ENCODE data around the gene LEO1.
A peak's percentile ranks its signal among the peaks of the same experiment; 100 is the strongest.

Gene LEO1

GRCh38 chr15:51982770-51983103, 11.2 kb upstream of the LEO1 start:
- Histone ChIP-seq H4K20me1 (ENCODE audit: insufficient read depth, low read length, poor library complexity, severe bottlenecking) (no peaks in the 10 kb centered on the region), H3K79me2 (ENCODE audit: insufficient read depth, low read length) (no peaks in the 10 kb centered on the region), H3K9me2 (replicated peaks; ENCODE audit: low read depth, low read length) (no peaks in the 10 kb centered on the region), H3K9me3 (ENCODE audit: insufficient read depth, low read depth, low read length) (no peaks in the 10 kb centered on the region), H3K36me3 (ENCODE audit: insufficient read depth, low read length) (no peaks in the 10 kb centered on the region), H3K4me3 (ENCODE audit: low read length, poor library complexity, severe bottlenecking) (peak overlapping the region; percentile 76), H3F3A (ENCODE audit: low read depth) (peaks cover 8% of the 10 kb centered on the region), H3K4me1 (ENCODE audit: insufficient read depth, low read length, poor library complexity, severe bottlenecking) (peaks cover 19% of the 10 kb centered on the region), H3K27me3 (ENCODE audit: insufficient read depth, low read length, poor library complexity, severe bottlenecking) (no peaks in the 10 kb centered on the region), H3K4me2 (ENCODE audit: low read depth, low read length, poor library complexity, severe bottlenecking) (peak overlapping the region; percentile 84), H2AFZ (ENCODE audit: low read length) (peak overlapping the region; percentile 42; the same call in 1 of the 2 replicates), H3K9ac (ENCODE audit: low read depth, low read length, poor library complexity, severe bottlenecking) (peak overlapping the region; percentile 54)
- TF ChIP-seq CTCF (conservative IDR thresholded peaks at IDR 0.05; ENCODE audit: low read length) (no peak), EZH2phosphoT487 (IDR thresholded peaks at IDR 0.05; ENCODE audit: borderline replicate concordance) (no peak)

GRCh38 chr15:51982013-51982769, 10.6 kb upstream of the LEO1 start:
- Histone ChIP-seq H3K27me3 (ENCODE audit: insufficient read depth, low read length, poor library complexity, severe bottlenecking) (no peaks in the 10 kb centered on the region), H3K4me3 (ENCODE audit: low read length, poor library complexity, severe bottlenecking) (peak overlapping the region; percentile 76), H3K9me3 (ENCODE audit: insufficient read depth, low read depth, low read length) (no peaks in the 10 kb centered on the region), H3K4me1 (ENCODE audit: insufficient read depth, low read length, poor library complexity, severe bottlenecking) (peaks cover 19% of the 10 kb centered on the region), H3K9ac (ENCODE audit: low read depth, low read length, poor library complexity, severe bottlenecking) (peak overlapping the region; percentile 88), H3K9me2 (replicated peaks; ENCODE audit: low read depth, low read length) (no peaks in the 10 kb centered on the region), H3K79me2 (ENCODE audit: insufficient read depth, low read length) (no peaks in the 10 kb centered on the region), H4K20me1 (ENCODE audit: insufficient read depth, low read length, poor library complexity, severe bottlenecking) (no peaks in the 10 kb centered on the region), H3F3A (ENCODE audit: low read depth) (peaks cover 8% of the 10 kb centered on the region), H2AFZ (ENCODE audit: low read length) (peak overlapping the region; percentile 77), H3K36me3 (ENCODE audit: insufficient read depth, low read length) (no peaks in the 10 kb centered on the region), H3K4me2 (ENCODE audit: low read depth, low read length, poor library complexity, severe bottlenecking) (peak overlapping the region; percentile 84)
- TF ChIP-seq CTCF (conservative IDR thresholded peaks at IDR 0.05; ENCODE audit: low read length) (peak; percentile 90), EZH2phosphoT487 (IDR thresholded peaks at IDR 0.05; ENCODE audit: borderline replicate concordance) (no peak)

DNA sequence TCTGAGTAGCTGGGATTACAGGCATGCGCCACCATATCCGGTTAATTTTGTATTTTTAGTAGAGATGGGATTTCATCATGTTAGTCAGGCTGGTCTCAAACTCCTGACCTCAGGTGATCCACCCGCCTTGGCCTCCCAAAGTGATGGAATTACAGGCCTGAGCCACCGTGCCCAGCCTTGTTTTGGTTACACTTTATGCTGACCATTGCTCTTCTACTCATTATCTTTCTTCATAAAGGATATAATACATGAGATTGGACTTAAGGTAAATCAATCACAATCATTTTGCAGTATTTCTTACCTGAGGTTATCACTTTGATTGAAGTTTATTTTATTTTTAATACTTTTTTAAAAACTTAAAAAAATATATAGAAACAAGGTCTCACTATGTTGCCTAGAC, 2.2 kb upstream of the LEO1 start:
- Histone ChIP-seq H3K36me3 (ENCODE audit: insufficient read depth, low read length) (no peaks in the 10 kb centered on the region), H3K27me3 (ENCODE audit: insufficient read depth, low read length, poor library complexity, severe bottlenecking) (no peaks in the 10 kb centered on the region), H3K9me2 (replicated peaks; ENCODE audit: low read depth, low read length) (no peaks in the 10 kb centered on the region), H3K4me1 (ENCODE audit: insufficient read depth, low read length, poor library complexity, severe bottlenecking) (peaks cover 11% of the 10 kb centered on the region), H3K4me3 (ENCODE audit: low read length, poor library complexity, severe bottlenecking) (no peak overlapping the region), H3K9me3 (ENCODE audit: insufficient read depth, low read depth, low read length) (no peaks in the 10 kb centered on the region), H4K20me1 (ENCODE audit: insufficient read depth, low read length, poor library complexity, severe bottlenecking) (peaks cover 12% of the 10 kb centered on the region), H3K9ac (ENCODE audit: low read depth, low read length, poor library complexity, severe bottlenecking) (no peak overlapping the region), H3K79me2 (ENCODE audit: insufficient read depth, low read length) (peaks cover 34% of the 10 kb centered on the region), H3F3A (ENCODE audit: low read depth) (no peaks in the 10 kb centered on the region), H2AFZ (ENCODE audit: low read length) (no peak overlapping the region), H3K4me2 (ENCODE audit: low read depth, low read length, poor library complexity, severe bottlenecking) (no peak overlapping the region)
- TF ChIP-seq CTCF (conservative IDR thresholded peaks at IDR 0.05; ENCODE audit: low read length) (no peak), EZH2phosphoT487 (IDR thresholded peaks at IDR 0.05; ENCODE audit: borderline replicate concordance) (no peak)

All from Loucy (cell line).